Stimulated activated CD4-positive, alpha-beta T cell treated with anti-CD3 and anti-CD28 coated beads, Interleukin-4, amount 100 ng/mL, for 48 hours (primary cell): Measurements from ENCODE around the gene DLGAP1.
A peak's percentile ranks its signal among the peaks of the same experiment; 100 is the strongest.
"Not testable (repeated sequence)": the region's sequence is repeated elsewhere in the genome, so short reads cannot be mapped to it uniquely, and the experiment has no call there.

Experiments
- DNase-seq, 2 donors: peaks; one replicate each; pipeline ENCODE4 v3.0.0-alpha.2; 2020; ENCODE audit warnings: low read depth in 2 of 2

The DLGAP1 gene

DNA sequence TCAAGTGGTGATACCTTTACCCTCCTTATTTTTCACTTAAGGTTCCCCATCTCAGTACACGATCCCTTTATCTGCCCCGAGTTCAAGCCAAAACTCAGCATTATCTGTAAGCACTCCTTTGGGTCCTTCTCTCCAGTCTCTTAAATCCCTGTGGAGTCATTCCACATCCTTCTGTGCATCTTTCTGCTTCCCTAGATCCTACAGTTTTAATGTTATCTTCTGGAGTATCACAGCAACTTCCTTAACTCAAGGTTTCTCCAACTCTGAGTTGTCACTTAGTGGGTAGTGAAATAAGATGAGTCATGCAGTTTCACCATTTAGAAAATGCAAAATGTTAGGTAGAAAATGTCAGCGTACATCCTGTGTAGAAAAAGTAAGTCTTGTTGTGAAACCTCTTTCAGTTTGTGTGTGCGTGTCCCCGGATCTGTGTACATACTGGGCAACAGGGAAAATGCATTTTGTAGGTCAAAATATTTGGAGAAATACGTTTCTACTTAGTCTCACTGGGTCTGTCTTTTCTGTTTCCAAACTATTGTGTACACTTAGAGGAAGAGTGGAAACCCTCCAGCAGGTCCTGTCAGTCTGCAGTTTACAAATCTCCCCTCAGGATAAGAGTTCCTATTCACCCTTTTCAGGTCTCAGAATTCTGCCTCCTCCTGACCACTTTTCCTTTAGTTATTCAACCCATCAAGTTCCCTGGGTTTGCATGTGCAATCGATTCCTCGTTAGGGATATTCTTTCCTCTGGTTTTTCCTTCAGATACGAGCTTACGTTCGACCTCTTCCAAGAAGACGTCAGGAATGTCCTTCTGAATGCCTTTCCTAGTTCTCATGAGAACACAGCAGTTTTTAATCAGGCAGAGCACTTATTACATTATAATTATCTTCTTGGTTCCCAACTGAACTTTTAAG lies 850.4 kb downstream of the DLGAP1 start:
- DNase-seq = no peak

DNA sequence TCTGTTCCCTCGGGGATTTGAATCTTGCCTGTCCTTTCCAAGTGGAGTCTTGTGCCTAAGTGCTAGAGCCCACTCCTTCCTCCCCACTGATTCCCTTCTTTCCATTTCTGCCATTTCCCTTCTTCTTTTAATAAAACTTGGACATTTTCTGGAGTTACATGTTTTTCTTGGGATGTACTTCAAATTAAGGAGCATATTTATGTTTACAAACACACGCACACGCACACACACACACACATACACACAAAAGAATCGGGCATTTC lies 850.9 kb downstream of the DLGAP1 start:
- no peak for DNase-seq

DNA sequence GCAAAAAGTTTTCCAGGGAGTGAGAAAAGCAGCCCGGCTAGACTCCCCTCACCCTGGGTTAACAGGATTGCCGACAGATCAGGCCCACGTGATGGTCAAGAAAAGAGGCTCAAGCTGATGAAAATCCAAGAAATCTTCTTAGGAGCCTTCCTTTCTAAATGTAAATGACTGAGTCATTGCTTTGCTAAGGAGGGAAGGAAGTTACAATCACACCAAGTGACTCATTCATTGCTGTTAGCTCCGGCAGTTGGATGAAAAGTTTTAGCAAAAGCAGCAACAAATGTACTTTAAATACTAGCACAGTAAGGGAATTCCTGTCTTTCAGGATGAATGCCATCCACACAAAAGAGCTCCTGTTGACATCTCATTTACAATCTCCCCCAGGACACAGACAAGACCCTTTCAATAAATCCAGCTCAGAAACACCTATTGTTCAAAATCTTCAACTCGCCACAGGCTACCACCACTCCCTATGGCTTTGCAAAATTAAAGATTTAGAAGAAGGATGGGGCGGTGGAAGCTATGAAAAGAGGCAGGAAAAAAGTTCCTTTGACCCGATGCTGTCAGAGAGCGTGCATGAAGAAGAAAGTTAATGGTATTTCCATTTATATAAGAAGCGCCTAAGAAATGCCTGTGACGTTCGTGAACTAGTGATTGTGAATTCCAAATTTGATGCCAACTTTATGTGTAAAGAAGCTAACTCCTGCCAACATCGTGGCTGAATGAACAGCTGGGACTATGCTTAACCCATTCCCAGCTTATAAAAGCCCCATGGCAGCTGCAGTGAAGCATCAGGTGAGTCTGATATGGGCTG lies 851.5 kb downstream of the DLGAP1 start:
- DNase-seq = no peak

DNA sequence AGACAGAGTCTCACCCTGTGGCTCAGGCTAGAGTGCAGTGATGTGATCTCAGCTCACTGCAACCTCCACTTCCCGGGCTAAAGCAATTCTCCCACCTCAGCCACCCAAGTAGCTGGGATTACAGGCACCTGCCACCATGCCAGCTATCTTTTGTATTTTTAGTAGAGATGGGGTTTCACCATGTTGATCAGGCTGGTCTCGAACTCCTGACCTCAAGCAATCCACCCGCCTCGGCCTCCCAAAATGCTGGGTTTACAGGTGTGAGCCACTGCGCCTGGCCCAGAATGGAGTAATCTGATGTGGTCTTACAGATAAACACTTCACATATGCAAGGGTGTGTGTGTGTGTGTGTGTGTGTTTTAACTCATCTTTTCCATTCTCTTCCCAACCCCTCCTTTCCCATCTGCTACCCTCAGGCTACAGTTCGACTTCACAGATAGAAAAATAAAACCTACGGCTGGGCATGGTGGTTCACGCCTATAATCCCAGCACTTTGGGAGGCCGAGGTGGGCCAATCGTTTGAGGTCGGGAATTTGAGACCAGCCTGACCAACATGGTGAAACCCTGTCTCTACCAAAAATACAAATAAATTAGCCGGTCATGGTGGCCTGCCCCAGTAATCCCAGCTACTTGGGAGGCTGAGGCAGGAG lies 853.9 kb downstream of the DLGAP1 start:
- DNase-seq = not testable (repeated sequence)

DNA sequence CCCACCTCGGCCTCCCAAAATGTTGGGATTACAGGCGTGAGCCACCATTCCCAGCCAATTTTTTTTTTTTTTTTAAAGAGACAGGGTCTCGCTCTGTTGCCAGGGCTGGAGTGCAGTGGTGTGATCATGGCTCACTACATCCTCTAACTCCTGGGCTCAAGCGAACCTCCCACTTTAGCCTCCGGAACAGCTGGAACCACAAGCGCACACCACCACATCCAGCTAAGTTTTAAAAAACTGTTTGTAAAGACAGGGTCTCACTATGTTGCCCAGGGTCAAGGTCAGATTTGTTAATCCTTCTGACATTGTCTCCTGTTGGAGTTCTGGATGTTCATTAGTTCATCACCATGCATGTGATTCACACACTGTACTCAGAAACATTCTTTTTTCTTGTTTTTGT lies 855.2 kb downstream of the DLGAP1 start:
- no peak for DNase-seq

DNA sequence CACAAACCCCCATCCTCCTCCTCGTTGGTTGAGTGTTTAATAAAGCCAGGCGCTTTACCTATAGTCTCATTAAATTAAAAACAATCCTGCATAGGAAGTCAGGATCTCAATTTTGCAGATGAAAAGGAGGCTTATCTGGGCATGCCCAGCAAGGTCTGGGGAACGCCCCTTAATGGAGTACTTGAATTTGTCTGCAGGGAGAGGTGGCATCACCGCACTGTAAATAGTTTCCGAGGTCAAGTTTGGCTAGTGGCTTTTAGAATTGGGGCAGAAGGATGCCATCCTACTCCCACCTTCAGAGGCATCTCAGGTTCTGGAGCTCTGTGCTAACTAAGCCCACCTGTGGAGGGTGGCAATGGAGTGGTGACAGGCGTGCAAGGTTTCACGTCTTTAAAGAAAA lies 855.9 kb downstream of the DLGAP1 start:
- no peak for DNase-seq

DNA sequence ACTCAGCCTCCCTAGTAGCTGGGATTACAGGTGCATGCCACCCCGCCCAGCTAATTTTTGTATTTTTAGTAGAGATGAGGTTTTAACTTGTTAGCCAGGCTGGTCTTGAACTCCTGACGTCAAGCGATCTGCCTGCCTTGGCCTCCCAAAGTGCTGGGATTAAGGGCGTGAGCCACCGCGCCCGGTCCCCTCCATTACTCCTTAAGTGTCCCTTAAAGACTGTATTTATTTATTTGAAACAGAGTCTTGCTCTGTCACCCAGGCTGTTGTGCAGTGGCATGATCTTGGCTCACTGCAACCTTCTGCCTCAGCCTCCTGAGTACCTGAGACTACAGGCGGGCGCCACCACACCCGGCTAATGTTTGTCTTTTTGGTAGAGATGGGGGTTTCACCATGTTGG lies 856.5 kb downstream of the DLGAP1 start:
- no peak for DNase-seq

DNA sequence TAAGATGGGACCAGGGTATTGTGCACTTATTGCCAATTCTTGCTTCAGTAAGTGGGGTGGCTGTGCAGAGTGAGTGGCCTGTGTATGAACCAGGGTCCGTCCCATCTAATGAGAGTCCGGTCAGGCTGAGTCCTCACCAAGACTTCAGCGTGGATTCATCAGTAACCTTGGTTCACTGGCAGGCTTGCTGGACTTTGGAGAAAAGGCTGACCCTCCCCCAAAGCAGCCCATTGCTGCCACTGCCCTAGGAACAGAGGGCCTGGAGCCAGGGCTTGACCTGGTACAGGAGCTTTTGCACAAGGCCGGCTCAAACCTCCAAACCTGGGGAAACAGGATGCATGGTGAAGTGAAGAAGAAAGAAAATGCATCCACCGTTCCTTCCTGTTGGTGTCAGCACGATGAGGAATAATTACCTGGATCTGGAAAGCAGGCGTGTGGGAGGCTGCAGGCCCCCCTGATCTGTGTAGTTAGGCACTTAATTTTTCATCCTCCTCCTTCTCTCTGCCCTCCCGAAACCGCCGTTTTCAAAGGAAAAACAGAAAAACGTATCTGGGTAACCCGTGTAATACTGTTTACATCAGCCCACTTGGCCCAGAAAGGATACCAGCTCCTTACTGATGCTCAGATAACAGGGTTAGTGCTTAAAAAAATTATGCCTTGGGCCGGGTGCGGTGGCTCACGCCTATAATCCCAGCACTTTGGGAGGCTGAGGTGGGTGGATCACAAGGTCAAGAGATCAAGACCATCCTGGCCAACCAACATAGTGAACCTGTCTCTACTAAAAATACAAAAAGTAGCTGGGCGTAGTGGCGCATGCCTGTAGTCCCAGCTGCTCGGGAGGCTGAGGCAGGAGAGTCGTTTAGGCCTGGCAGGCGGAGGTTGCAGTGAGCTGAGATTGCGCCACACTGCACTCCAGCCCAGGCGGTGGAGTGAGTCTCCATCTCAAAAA lies 857.4 kb downstream of the DLGAP1 start:
- DNase-seq = no peak

DNA sequence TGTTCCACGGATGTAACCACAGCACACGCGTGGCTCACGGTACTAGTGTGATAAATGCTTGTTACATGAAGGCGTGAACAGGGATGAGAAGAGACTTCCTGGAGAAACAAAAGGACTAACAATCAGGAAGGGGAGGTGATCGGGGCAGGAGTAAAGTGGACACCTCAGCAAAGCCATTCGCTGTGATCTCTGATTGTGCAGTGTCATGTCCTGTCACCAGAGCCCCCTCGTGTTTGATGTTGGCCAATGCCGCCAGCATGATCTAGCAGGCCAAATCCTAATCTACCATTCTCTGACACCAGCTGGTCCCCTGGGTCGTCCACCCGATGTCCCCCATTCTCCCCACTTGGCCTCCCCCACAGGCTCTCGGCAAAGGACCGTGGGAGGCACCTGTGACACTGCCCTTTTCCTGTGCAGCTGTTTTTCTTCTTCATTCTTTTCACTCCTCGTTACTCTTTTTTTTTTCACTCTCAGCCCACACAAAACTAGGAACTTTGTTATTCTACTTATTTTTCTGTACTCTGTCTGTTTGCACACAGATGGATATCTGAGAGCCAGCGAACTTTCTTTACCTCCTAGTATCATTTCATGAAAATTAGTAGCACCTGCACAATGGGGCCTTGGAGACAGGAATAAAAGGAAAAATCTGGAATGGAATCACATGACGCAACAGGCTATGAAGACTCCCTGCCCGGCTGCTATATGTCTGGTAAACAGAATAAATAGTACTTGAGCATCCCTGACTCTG lies 858.3 kb downstream of the DLGAP1 start:
- DNase-seq = no peak

DNA sequence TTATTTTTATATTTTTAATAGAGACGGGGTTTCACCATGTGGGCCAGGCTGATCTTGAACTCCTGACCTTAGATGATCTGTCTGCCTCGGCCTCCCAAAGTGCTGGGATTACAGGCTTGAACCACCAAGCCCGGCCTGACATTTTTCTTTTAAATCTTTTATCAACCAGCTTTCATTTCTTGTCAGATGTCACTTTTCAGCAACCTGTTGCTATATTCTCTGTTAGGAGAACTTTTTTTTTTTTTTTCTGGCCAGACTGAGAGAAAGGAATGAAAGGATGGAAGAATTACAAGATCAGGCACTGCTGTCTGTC lies 858.8 kb downstream of the DLGAP1 start:
- DNase-seq = no peak

DNA sequence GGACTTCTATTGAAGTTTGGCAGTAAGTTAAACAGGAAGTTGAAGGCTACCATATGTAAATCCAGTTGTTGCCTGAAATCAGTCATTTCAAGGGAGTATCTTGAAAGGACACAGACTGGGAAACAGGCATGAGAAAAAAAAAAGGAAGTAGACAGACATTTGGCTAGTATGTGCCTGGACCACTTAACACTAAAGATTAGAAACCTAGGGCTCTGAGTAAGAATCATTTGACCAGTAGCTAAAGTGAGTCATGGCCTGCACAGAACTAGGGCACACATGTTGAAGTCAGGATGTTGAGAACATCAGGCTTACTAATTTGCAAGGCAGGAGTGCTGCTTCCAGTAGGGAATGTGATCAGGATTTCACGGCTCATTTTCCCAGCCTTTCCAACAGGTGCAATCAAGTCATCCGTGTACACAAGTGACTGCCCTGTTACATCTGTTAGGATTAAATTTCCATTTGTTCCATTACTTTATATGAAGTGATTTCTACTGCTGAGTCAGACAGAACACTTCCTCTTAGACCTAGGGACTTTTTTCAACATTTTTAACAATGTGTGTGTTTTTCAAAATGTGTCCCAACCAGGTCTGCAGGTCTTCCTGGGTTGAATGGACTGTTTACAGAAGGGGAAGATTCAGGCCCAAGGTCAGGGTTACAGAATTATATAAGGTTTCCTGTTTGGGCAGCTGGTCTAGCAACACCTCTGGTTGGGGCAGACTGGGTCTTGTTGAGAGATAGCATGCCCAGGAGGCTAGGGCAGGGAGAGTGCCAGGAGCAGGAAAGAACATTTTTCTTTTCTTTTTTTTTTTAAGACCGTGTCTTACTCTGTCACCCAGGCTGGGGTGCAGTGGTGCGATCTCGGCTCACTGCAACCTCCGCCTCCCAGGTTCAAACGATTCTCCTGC lies 859.5 kb downstream of the DLGAP1 start:
- no peak for DNase-seq

DNA sequence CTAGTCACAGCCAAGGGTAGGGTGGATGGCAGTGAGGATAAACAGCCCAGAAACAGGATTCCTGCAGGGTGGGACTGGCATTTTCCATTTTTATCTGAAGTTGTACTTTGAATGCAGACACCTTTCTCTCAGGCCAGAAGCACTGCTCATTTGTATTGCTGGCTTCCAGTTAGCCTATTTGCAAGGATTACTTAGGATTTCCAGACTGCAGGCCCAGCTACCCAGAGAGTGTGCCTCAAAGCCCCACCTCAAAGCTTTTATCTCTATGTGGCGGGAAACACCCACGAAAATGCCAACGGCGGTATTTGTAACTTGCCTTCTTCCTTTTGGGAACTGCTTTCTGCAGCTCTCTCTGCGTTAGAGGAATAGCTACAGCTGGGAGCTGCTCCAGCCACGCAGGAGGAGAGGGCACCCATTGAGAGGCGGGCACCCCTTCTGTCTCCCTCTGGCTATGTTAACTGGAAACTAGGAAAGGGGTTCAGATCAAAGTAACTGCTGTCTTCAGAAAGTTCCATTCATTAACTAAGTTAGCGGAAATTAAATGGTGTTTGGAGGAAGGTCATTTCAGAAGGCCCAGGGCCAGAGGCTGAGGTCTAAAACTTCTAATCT lies 860.2 kb downstream of the DLGAP1 start:
- DNase-seq = no peak

DNA sequence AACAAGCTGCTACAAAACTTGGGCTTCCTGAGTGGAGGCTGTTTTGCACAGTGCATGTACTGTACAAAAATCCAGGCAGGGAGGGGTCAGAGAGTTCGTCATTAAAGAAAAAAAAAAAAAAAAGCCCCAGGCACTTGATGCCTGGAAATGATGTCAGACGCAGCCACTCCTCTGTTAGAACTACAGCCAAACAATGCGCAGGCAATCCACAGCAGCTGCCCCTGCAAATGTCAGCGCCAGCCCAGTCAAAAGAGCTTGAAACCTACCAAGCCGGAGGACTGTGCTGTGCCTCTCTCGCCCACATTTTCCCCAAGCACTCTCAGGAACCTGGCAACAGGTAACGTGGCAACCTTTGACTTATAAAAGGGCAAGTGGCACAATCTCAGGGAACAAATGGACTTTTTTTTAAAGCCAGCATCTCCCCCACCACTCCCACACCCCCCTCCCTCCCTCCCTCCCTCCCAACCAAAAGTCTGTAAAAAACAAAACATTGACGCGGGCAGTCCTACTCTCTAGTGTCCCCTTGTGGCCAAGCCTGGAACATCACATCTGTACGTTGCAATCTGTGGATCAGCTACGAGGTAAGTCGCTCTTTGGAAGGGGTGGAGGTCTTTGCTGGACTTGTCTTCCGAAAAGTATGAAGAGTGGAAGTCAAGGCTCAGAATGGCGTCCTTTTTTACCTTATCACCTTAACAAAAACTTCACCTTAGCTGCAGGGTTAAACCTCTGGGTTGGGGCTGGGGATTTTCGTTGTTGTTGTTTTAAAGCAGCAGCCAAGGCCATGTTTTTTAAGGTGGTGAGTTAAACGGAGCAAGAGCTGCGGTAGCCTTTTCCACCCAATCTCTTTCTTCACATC lies 861.0 kb downstream of the DLGAP1 start:
- DNase-seq = peak; percentile 76 to 83

DNA sequence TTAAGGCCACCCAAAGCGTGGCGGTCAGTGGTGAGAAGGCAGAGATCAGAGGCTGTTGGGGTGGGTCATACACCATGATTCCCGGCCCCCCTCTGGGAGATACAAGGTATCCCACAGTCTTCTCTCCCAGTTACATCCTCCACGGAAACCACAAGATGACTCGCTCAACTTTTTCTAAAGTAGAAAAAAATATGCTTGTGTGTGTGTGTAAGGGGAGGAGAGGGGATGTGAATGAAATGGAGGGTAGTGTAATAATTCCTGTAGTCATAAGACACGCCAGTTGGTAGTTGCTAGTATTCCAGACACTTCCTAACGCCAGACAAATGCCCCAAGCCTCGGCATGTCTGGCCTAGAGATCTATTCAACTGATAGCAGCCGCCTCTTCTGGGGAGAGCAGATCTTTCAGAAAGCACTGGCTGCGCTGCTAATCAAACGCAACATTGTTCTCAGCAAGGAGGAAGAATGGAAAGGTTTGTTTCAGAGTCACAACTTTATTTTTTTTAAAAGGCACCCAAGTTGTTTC lies 861.7 kb downstream of the DLGAP1 start:
- no peak for DNase-seq

DNA sequence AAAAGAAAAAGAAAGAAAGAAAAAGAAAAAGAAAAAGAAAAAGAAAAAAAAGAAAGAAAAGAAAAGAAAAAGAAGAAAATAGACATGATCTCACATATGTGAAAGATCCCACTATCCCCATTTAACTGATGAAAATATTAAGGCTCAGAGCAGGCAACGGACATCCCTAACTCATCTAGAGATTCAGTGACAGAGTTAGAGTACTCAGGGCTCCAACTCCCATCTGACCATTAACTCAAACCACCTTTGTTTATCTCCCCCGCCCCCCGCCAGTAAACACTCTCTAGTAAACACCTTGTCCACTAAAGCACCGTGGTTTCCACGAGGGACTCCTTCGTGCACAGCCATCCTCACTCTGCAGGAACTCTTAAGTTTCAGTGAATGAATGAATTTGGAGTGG lies 862.2 kb downstream of the DLGAP1 start:
- no peak for DNase-seq

DNA sequence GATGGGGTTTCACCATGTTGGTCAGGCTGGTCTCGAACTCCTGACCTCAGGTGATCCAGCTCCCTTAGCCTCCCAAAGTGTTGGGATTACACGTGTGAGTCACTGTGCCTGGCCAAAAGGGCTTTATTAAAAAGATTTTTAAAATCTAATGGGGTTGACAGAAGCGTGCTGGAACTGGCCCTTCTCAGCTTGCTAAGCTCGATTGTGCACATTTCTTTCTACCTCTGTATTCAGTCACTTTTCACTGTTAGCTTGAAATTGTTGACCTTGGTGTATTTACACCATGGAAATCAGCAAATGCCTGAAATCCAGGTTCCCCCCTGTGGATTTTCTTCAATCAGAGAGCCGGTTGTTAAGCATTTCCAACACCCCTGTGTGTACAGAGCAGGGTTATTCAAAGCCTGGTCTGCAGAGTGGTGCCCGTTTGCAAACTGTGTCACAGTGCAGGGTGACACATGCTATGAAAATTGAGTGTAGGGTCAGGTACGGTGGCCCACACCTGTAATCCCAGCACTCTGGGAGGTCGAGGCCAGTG lies 864.9 kb downstream of the DLGAP1 start:
- DNase-seq = no peak

DNA sequence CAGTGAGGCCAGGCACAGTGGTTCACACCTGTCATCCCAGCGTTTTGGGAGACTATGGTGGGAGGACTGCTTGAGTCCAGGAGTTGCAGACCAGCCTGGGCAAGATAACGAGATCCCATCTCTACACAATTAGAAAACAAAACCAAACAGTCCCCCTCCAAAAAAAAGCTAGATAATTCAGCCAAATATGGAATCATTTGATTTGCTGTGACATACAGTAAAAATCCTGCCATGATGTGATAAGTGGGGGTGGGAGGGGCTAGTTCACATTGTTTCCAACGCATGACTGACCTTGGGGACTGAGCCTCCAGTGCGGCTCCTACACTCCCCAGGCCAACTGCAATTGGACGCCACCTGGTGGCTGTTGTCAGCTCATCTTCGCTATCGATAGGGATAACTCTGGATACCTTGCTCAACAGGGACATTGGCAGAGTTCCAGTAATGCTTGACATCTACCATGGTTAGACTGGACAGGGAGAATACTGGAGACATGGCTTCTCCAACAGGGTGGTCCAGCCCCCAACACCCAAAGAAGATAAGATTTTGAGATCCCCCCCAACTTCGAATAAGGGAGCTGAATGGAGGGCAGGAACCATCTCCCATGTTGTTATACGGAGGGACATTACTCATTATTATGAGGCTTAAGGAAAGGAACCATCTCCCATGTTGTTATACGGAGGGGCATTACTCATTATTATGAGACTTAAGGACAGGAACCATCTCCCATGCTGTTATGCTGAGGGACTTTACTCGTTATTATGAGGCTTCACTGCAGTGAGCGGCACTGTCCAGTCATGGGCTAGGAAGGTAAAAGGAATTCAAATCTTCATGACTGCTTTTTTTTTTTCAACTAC lies 869.2 kb downstream of the DLGAP1 start:
- peak; percentile 63 to 67 for DNase-seq
